Measurements from ENCODE around the gene MYO6. TPM values are rescaled to one million over a fixed set of nuclear protein-coding genes. Genes with fewer than 3 reads are reported as not detected.

MYO6 gene
- total and polyA plus RNA-seq, 2 of the 8 experiments (the other 6 are each of a cell fraction or from before 2014, with no cell fraction given): 8.3 to 21.9 TPM

DNA sequence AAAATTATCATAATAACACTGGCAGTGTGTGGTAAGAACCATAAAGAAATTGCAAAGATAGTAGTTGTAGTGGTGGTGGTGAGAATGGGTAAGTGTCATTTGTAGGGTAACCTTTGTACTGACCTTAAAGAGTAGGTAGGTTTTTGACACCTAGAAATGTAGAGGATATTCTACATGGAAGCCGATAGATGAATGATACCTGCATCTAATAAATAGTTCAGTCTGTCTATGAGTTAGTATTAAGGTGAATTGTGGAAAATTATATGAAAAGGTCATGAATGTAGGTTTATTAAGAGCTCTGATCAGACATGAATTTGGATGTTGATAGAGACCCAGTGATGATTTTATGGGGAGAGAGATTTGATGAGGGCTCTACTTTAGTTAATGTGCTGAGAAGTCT, 78.1 kb downstream of the MYO6 start:
- no peak overlapping the region for H2BK5ac ChIP-seq (ENCODE audit: low read depth, low read length)
- WGBS, 2 experiments (ENCODE audit: extremely low coverage in 1 of 2, insufficient coverage in 1 of 2, insufficient read length in 1 of 2, insufficient replicate concordance in 2 of 2, low coverage in 1 of 2, low lambda C conversion rate in 2 of 2, missing lambda C conversion rate in 1 of 2): 93% methylated on average over 1 of the region's 1 CpG; no CpG with 5 or more reads in 1 of the 2 experiments
- no peak overlapping the region for H2BK12ac ChIP-seq (ENCODE audit: low read depth, low read length)
- H3K4me2 ChIP-seq (ENCODE audit: insufficient read depth in 1 of 2, low read depth in 2 of 2, low read length in 2 of 2): no peak overlapping the region
- no peak overlapping the region for H2AK5ac ChIP-seq (ENCODE audit: low read depth, low read length)
- H2BK120ac ChIP-seq (replicated peaks; ENCODE audit: low read depth, low read length): no peak overlapping the region
- no peak overlapping the region for H3K27ac ChIP-seq (ENCODE audit: low read depth, low read length)
- H2AFZ ChIP-seq (ENCODE audit: low read length): no peak overlapping the region
- H3K4me3 ChIP-seq (ENCODE audit: extremely low read depth in 1 of 4, insufficient read depth in 2 of 4, low read depth in 3 of 4, low read length in 4 of 4): no peak overlapping the region
- no peaks in the 10 kb centered on the region for H3K23me2 ChIP-seq (ENCODE audit: low read depth, low read length)
- DNase-seq (ENCODE audit: low read depth in 1 of 2, low spot score in 2 of 2) (no peak), FAIRE-seq (no peak)
- H3K79me2 ChIP-seq (ENCODE audit: control insufficient read depth in 1 of 2, insufficient read depth in 2 of 2, low read length in 2 of 2): no peaks in the 10 kb centered on the region
- H3K23ac ChIP-seq (ENCODE audit: insufficient read length): no peak overlapping the region
- no peaks in the 10 kb centered on the region for H4K20me1 ChIP-seq (replicated peaks in 1 of 2; ENCODE audit: control insufficient read depth in 1 of 2, insufficient read depth in 2 of 2, low read length in 2 of 2)
- CTCF ChIA-PET (ENCODE audit: partially characterized antibody): interaction anchor here (0.9 kb wide), 1 partner anchor 65 kb away, joined by 3 read pairs; no protein-coding TSS in a partner anchor
- no peak overlapping the region for H4K5ac ChIP-seq (ENCODE audit: insufficient read length, low read depth, low read length)
- no peak overlapping the region for H3K18ac ChIP-seq (ENCODE audit: extremely low read depth, low read length)
- no peaks in the 10 kb centered on the region for H3K36me3 ChIP-seq (ENCODE audit: control insufficient read depth in 2 of 4, insufficient read depth in 4 of 4, low read length in 3 of 4)
- H3K9ac ChIP-seq (replicated peaks in 1 of 4; ENCODE audit: extremely low read depth in 1 of 4, low read depth in 3 of 4, low read length in 3 of 4): no peak overlapping the region
- no peak overlapping the region for H4K8ac ChIP-seq (ENCODE audit: extremely low read depth, insufficient read depth, low read length)
- no peaks in the 10 kb centered on the region for H3K4me1 ChIP-seq (replicated peaks in 1 of 4; ENCODE audit: control insufficient read depth in 3 of 4, insufficient read depth in 4 of 4, low read length in 3 of 4)
- no peaks in the 10 kb centered on the region for H3K27me3 ChIP-seq (replicated peaks in 1 of 4; ENCODE audit: control insufficient read depth in 3 of 4, extremely low read depth in 1 of 4, insufficient read depth in 3 of 4, low read length in 3 of 4)
- no peak overlapping the region for H2BK15ac ChIP-seq (ENCODE audit: low read length)
- H4K91ac ChIP-seq (replicated peaks; ENCODE audit: insufficient read length, low read length): no peak overlapping the region
- H3K79me1 ChIP-seq (ENCODE audit: low read depth, low read length): no peaks in the 10 kb centered on the region
- H3K9me3 ChIP-seq (ENCODE audit: insufficient read depth in 2 of 2, low read depth in 1 of 2, low read length in 1 of 2): no peaks in the 10 kb centered on the region
- H3K56ac ChIP-seq (replicated peaks; ENCODE audit: insufficient read length, low read depth, low read length): no peak overlapping the region
- POLR2A ChIA-PET (ENCODE audit: partially characterized antibody): no interaction called here
- H3K4ac ChIP-seq (replicated peaks; ENCODE audit: insufficient read length, low read depth, low read length): no peak overlapping the region
- no peak overlapping the region for H3K14ac ChIP-seq (ENCODE audit: insufficient read length)
- H2BK20ac ChIP-seq (ENCODE audit: low read length): no peak overlapping the region
- TF ChIP-seq RXRA (IDR thresholded peaks at IDR 0.05; ENCODE audit: insufficient read depth, low read depth, low read length): no peak
- no peak for TF ChIP-seq PHF8 (conservative IDR thresholded peaks at IDR 0.05; ENCODE audit: low read depth, low read length)
- TF ChIP-seq SRF (IDR thresholded peaks at IDR 0.05; ENCODE audit: low read depth, low read length): no peak
- TF ChIP-seq SIRT6 (IDR thresholded peaks at IDR 0.05; ENCODE audit: low read length): no peak
- no peak for TF ChIP-seq MAFK (IDR thresholded peaks at IDR 0.05; ENCODE audit: low read depth, low read length)
- no peak for TF ChIP-seq JUND (IDR thresholded peaks at IDR 0.05; ENCODE audit: low read length)
- TF ChIP-seq BACH1 (IDR thresholded peaks at IDR 0.05; ENCODE audit: low read length): no peak
- TF ChIP-seq CHD1 (IDR thresholded peaks at IDR 0.05; ENCODE audit: low read depth, low read length): no peak
- TF ChIP-seq CHD2 (IDR thresholded peaks at IDR 0.05; ENCODE audit: low read length): no peak
- no peak for TF ChIP-seq JUN (IDR thresholded peaks at IDR 0.05; ENCODE audit: low read depth, low read length)
- TF ChIP-seq HDAC2 (IDR thresholded peaks at IDR 0.05; ENCODE audit: borderline replicate concordance in 1 of 2, low read depth in 2 of 2, low read length in 2 of 2): no peak
- no peak for TF ChIP-seq TAF1 (IDR thresholded peaks at IDR 0.05; ENCODE audit: low read depth, low read length)
- TF ChIP-seq KDM4A (IDR thresholded peaks at IDR 0.05; ENCODE audit: low read depth, low read length, severe bottlenecking): no peak
- no peak for TF ChIP-seq POLR2AphosphoS5 (IDR thresholded peaks at IDR 0.05; ENCODE audit: low read depth, low read length)

All from H1 (cell line).